Suprapubic skin (tissue), 4 donors: ENCODE results near the gene VAV2.

Experiments
- CTCF ChIP-seq, 2 donors: fragments of 200-600 bp in 1 of 2; fragments of 450-650 bp in 1 of 2; sonication (generic) in 1 of 2; IDR thresholded peaks; one replicate each; pipeline ENCODE4 v1.5.1; 2016 to 2019; ENCODE audit warnings: antibody characterized with exemption in 2 of 2, mild to moderate bottlenecking in 1 of 2, moderate library complexity in 1 of 2
- EP300 ChIP-seq: sonication (generic); formaldehyde crosslinking; IDR thresholded peaks from one replicate; pipeline ENCODE4 v1.6.1; 2017; ENCODE audit warnings: antibody characterized with exemption
- POLR2AphosphoS5 ChIP-seq, 3 donors: sonication (generic); formaldehyde crosslinking; IDR thresholded peaks; one replicate each; pipeline ENCODE4 v1.6.1; 2017; ENCODE audit warnings: antibody characterized with exemption in 3 of 3

- TF ChIP-seq CTCF (IDR thresholded peaks at IDR 0.05): no peak
- TF ChIP-seq POLR2AphosphoS5 (IDR thresholded peaks at IDR 0.05): no peak
- no peak for TF ChIP-seq EP300
These were observed 33.8 kb upstream of the VAV2 start for GRCh38 chr9:134025606-134026541.
